ENCODE results near the gene EVI5. TPM values are rescaled to one million over a fixed set of nuclear protein-coding genes. Genes with fewer than 3 reads are reported as not detected.
A peak's percentile ranks its signal among the peaks of the same experiment; 100 is the strongest.
"Not testable (repeated sequence)": the region's sequence is repeated elsewhere in the genome, so short reads cannot be mapped to it uniquely, and the experiment has no call there.

Gene EVI5
- total RNA-seq, 4 donors from 2014 or later = 16.3 to 135 (median 33.7) TPM

DNA sequence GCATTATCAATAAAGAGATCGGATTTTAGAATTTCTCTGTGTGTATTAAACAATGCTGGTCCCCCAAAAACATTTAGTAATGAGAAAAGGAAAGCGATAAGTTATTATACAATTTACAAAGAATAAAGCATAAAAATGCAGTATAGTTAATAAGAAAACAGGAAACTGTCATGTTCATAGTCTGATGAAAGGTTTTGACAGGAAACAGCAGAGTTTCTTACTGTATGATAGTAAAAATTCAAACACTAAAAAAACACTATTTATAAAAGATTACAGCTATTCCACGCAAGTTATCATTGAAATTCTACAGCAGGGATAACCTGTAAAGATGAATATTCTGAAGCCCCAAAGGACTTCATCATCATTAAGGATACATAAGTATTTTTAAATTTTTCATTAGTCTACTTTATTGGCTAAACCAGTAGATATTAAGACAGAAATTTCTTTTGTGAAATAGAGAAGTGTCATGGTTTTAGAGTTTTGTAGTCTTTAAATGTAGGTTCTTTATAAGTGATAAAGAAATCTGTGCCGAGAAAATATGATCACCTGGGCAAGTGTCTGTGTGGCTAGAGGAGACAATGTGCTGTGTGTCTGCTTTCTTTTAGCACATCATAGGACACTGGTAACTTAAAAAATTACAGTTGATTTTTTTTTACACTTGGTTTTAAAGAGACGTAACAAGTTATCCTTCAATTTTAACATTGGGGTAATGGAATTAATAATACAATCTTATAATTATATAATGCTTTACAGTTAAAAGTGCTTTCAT, 248.5 kb downstream of the EVI5 start:
- no peaks in the 10 kb centered on the region for H3K9me3 ChIP-seq

DNA sequence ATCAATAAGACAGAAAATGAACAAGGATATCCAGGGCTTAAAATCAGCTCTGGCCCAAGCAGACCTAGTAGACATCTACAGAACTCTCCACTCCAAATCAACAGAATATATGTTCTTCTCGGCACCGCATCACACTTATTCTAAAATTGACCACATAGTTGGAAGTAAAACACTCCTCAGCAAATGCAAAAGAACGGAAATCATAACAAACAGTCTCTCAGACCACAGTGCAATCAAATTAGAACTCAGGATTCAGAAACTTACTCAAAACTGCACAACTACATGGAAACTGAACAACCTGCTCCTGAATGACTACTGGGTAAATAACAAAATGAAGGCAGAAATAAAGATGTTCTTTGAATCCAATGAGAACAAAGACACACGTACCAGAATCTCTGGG, 252.5 kb downstream of the EVI5 start:
- H3K9me3 ChIP-seq, H3K4me3 ChIP-seq, H3K27me3 ChIP-seq, H3K27ac ChIP-seq, DNase-seq, H3K4me1 ChIP-seq, H3K36me3 ChIP-seq: not testable (repeated sequence)

More for the DNA sequence above, 248.5 kb downstream of the EVI5 start:
- H3K27ac ChIP-seq = peak overlapping the region in 1 of 4 donors; percentile 18
- H3K27me3 ChIP-seq = no peaks in the 10 kb centered on the region
- H3K36me3 ChIP-seq = no peaks in the 10 kb centered on the region
- TF ChIP-seq CTCF (IDR thresholded peaks at IDR 0.05) = no peak
- no peak for TF ChIP-seq POLR2A (IDR thresholded peaks at IDR 0.05)
- peaks cover 0 to 16% (median 0%) of the 10 kb centered on the region in 4 donors for H3K4me1 ChIP-seq
- DNase-seq = no peak
- H3K4me3 ChIP-seq = no peak overlapping the region

DNA sequence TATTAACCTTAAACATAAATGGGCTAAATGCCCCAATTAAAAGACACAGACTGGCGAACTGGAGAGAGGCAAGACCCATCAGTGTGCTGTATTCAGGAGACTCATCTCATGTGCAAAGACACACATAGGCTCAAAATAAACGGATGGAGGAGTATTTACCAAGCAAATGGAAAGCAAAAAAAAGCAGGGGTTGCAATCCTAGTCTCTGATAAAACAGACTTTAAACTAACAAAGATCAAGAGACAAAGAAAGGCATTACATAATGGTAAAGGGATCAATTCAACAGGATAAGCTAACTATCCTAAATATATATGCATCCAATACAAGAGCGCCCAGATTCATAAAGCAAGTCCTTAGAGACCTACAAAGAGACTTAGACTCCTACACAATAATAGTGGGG, 253.0 kb downstream of the EVI5 start:
- not testable (repeated sequence) for H3K4me1 ChIP-seq, H3K9me3 ChIP-seq, H3K27ac ChIP-seq, H3K4me3 ChIP-seq, DNase-seq, H3K27me3 ChIP-seq, H3K36me3 ChIP-seq

DNA sequence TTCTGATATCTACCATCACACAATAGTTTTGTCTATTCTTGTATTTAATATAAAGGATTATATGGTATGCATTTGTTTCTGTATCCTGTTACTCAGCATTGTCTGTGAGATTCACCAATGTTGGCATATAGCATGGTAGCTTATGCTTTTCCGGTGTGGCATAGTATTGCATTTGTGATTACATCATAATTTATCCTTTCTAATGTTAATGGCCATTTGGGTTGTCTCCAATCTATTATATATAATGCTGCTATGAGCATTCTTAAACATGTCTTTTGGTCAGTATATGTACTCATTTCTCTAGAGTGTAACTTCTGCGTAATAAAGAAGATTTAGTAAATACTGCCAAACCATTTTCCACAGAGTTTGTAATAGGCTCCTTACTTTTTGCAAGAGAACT, 257.2 kb downstream of the EVI5 start:
- TF ChIP-seq CTCF (IDR thresholded peaks at IDR 0.05) (no peak), POLR2A (IDR thresholded peaks at IDR 0.05) (no peak)
- DNase-seq = no peak
- H3K4me1 ChIP-seq = no peaks in the 10 kb centered on the region
- no peaks in the 10 kb centered on the region for H3K36me3 ChIP-seq
- H3K9me3 ChIP-seq = no peaks in the 10 kb centered on the region
- no peaks in the 10 kb centered on the region for H3K27me3 ChIP-seq
- no peak overlapping the region for H3K27ac ChIP-seq
- no peak overlapping the region for H3K4me3 ChIP-seq

DNA sequence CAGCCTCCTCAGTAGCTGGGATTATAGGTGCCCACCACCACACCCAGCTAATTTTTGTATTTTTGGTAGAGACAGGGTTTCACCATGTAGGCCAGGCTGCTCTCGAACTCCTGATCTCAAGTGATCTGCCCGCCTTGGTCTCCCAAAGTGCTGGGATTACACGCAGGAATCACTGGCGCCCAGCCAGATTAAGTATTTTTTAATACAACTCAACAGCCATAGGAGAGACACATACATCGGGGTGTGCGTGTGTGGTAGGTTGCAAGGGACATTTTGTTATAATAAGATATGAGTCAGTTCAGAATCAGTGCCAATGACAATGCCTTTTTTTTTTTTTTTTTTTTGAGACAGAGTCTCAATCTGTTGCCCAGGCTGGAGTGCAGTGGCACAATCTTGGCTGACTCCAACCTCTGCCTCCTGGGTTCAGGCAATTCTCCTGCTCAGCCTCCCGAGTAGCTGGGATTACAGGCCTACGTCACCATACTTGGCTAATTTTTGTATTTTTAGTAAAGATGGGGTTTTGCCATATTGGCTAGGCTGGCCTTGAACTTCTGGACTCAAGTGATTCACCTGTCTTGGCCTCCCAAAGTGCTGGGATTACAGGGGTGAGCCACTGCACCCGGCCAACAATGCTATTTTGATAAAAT, 259.8 kb downstream of the EVI5 start:
- not testable (repeated sequence) for H3K4me1 ChIP-seq, DNase-seq, H3K27me3 ChIP-seq, H3K4me3 ChIP-seq, H3K36me3 ChIP-seq, H3K27ac ChIP-seq, H3K9me3 ChIP-seq

DNA sequence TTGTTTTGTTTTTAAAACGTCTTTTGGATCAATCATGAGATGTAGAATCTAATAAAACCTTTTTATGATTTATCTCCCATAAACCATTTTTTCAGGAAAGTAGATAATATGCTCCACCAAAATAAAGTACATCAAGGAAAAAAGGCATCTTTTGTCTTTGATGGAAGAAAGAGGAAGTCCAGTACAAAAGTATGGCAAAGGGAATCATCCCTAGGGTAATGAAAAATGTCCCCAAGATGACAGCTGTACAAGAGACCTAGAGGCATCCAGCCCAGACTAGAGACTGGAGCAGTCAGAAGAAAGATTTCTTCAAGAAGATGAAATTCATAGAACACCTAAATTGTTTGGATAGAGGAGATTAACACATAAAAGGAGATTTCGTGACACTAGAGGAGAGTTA, 265.9 kb downstream of the EVI5 start:
- Histone ChIP-seq H3K27ac (no peak overlapping the region), H3K36me3 (no peaks in the 10 kb centered on the region), H3K9me3 (no peaks in the 10 kb centered on the region), H3K27me3 (no peaks in the 10 kb centered on the region), H3K4me1 (no peaks in the 10 kb centered on the region), H3K4me3 (no peak overlapping the region)
- no peak for DNase-seq
- TF ChIP-seq CTCF (IDR thresholded peaks at IDR 0.05) = no peak
- no peak for TF ChIP-seq POLR2A (IDR thresholded peaks at IDR 0.05)

GRCh38 chr1:92516574-92516973, 268.3 kb downstream of the EVI5 start:
- no peak overlapping the region for H3K27ac ChIP-seq
- no peak for DNase-seq
- no peaks in the 10 kb centered on the region for H3K27me3 ChIP-seq
- no peaks in the 10 kb centered on the region for H3K36me3 ChIP-seq
- no peak overlapping the region for H3K4me3 ChIP-seq
- H3K9me3 ChIP-seq = no peaks in the 10 kb centered on the region
- TF ChIP-seq POLR2A (IDR thresholded peaks at IDR 0.05) (no peak), CTCF (IDR thresholded peaks at IDR 0.05) (no peak)
- H3K4me1 ChIP-seq = no peaks in the 10 kb centered on the region

All from Peyer's patch (tissue), 4 donors.